ENCODE measurements around the gene SLC25A47. TPM values are rescaled to one million over a fixed set of nuclear protein-coding genes. Genes with fewer than 3 reads are reported as not detected.

Gene SLC25A47
- total RNA-seq, 2 donors from 2014 or later = not detected

GRCh38 chr14:100332071-100332639 lies 9.0 kb downstream of the SLC25A47 start:
- TF ChIP-seq CTCF (IDR thresholded peaks at IDR 0.05) = no peak
- H3K4me3 ChIP-seq = no peak overlapping the region

DNA sequence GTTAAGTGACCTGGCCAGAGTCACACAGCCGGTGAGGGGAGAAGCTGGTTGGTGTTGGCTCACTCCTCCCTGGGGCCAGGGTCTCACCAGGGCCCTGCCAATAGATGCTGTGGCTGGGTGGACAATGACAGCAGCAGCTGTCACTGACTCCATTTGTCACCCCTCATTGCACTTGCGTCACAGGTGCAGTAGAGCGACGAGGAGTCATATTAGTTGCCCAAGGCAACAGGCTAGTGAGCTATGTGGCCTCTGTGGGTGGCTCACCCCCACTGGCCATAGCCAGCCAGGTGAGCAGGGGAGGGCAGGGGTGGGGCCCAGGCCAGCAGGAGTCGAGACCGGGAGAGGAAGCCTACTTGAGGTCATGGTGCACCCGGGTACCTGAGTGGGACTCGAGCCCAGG lies 9.7 kb downstream of the SLC25A47 start:
- H3K27me3 ChIP-seq = no peaks in the 10 kb centered on the region
- H3K4me3 ChIP-seq = no peak overlapping the region
- TF ChIP-seq CTCF (IDR thresholded peaks at IDR 0.05) = no peak
- H3K4me1 ChIP-seq = no peaks in the 10 kb centered on the region
- H3K36me3 ChIP-seq = peaks cover 26% of the 10 kb centered on the region
- H3K9me3 ChIP-seq = no peaks in the 10 kb centered on the region
- no peak for DNase-seq (ENCODE audit: low spot score)
- no peak overlapping the region for H3K27ac ChIP-seq

More at GRCh38 chr14:100332071-100332639, 9.0 kb downstream of the SLC25A47 start:
- no peak for DNase-seq (ENCODE audit: low spot score)
- no peaks in the 10 kb centered on the region for H3K4me1 ChIP-seq
- H3K27me3 ChIP-seq = no peaks in the 10 kb centered on the region
- H3K36me3 ChIP-seq = peaks cover 21% of the 10 kb centered on the region
- no peak overlapping the region for H3K27ac ChIP-seq
- H3K9me3 ChIP-seq = no peaks in the 10 kb centered on the region

GRCh38 chr14:100333311-100333710 lies 10.2 kb downstream of the SLC25A47 start:
- no peak for DNase-seq (ENCODE audit: low spot score)
- Histone ChIP-seq H3K4me1 (no peaks in the 10 kb centered on the region), H3K27me3 (no peaks in the 10 kb centered on the region), H3K9me3 (no peaks in the 10 kb centered on the region), H3K4me3 (no peak overlapping the region), H3K27ac (no peak overlapping the region), H3K36me3 (peaks cover 30% of the 10 kb centered on the region)
- no peak for TF ChIP-seq CTCF (IDR thresholded peaks at IDR 0.05)

DNA sequence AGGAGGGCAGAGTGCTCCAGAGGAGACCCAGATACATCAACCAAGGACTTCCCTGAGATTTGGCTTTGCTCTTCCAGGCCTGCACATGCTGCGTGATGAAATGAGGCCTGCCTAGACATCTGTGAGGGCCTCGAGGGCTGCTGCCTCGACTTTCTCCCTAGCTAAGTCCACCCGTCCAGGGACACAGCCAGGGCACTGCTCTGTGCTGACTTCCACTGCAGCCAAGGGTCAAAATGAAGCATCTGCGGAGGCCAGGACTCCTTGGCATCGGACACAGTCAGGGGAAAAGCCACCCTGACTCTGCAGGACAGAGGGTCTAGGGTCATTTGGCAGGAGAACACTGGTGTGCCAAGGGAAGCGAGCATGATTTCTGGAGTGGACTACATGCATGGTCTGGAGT lies 10.7 kb downstream of the SLC25A47 start:
- Histone ChIP-seq H3K36me3 (peaks cover 30% of the 10 kb centered on the region), H3K4me1 (no peaks in the 10 kb centered on the region), H3K27ac (no peak overlapping the region), H3K4me3 (no peak overlapping the region), H3K27me3 (no peaks in the 10 kb centered on the region), H3K9me3 (no peaks in the 10 kb centered on the region)
- TF ChIP-seq CTCF (IDR thresholded peaks at IDR 0.05) = no peak
- no peak for DNase-seq (ENCODE audit: low spot score)

DNA sequence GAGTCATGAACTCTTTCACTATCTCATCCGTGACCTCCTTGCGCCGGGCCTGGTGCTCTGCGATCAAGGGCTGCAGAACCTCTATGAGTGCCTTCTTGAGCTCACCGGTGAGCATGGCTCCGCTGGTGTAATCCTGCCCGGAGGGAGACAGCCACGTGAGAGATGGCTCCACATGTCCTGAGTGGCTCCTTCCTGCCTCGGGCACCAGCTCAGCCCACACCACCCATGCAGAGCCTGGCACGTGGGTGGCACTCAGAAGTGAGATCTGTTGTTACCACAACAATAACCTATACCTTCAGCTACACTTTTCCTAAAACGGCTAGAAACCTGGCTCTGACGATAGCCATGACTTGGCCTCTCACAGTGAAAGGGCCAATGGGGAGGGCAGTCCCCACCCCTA lies 11.8 kb downstream of the SLC25A47 start:
- no peak for TF ChIP-seq CTCF (IDR thresholded peaks at IDR 0.05)
- no peak for DNase-seq (ENCODE audit: low spot score)
- no peaks in the 10 kb centered on the region for H3K9me3 ChIP-seq
- H3K4me1 ChIP-seq = peaks cover 0 to under 1% of the 10 kb centered on the region in 2 donors
- no peaks in the 10 kb centered on the region for H3K27me3 ChIP-seq
- H3K27ac ChIP-seq = no peak overlapping the region
- no peak overlapping the region for H3K4me3 ChIP-seq
- H3K36me3 ChIP-seq = peaks cover 33% of the 10 kb centered on the region

All from right atrium auricular region (tissue), 2 donors.